Measurements from ENCODE around the gene HEATR3.

- TF ChIP-seq POLR2A (IDR thresholded peaks at IDR 0.05) (no peak), CTCF (IDR thresholded peaks at IDR 0.05) (no peak)
Measured at GRCh38 chr16:50152351-50152806, 86.6 kb downstream of the HEATR3 start.

Measured in heart left ventricle (tissue), 13 donors.